Left lung (tissue), 10 donors: Measurements from ENCODE around the gene ESRRG. TPM values are rescaled to one million over a fixed set of nuclear protein-coding genes. Genes with fewer than 3 reads are reported as not detected.

Experiments
- ATAC-seq: fragments of 200-7000 bp; cut with Tn5 transposase; one replicate; pipeline ENCODE4 v1.9.1; 2020; ENCODE audit warnings: moderate library complexity
- DNase-seq, 4 donors: peaks; one replicate each; pipeline ENCODE4 v3.0.0-alpha.2; 2013 to 2020
- H3K27ac ChIP-seq, 2 donors: fragments of 200-600 bp; sonication (generic) in 1 of 2; one replicate each; pipeline versions ENCODE4 v1.5.0 to v1.8.0; 2020 to 2021
- H3K27me3 ChIP-seq, 2 donors: fragments of 200-600 bp; sonication (generic) in 1 of 2; one replicate each; pipeline versions ENCODE4 v1.5.0 to v1.8.0; 2020 to 2021
- H3K36me3 ChIP-seq, 2 donors: fragments of 200-600 bp; sonication (generic) in 1 of 2; one replicate each; pipeline versions ENCODE4 v1.5.0 to v1.8.0; 2020 to 2021
- H3K4me1 ChIP-seq, 2 donors: fragments of 200-600 bp; one replicate each; pipeline ENCODE4 v1.8.0; 2021
- H3K4me3 ChIP-seq, 2 donors: fragments of 200-600 bp; sonication (generic) in 1 of 2; one replicate each; pipeline versions ENCODE4 v1.5.0 to v1.8.0; 2020 to 2021; ENCODE audit warnings: mild to moderate bottlenecking in 1 of 2
- H3K9me3 ChIP-seq, 2 donors: fragments of 200-600 bp; sonication (generic) in 1 of 2; one replicate each; pipeline versions ENCODE4 v1.5.0 to v1.8.0; 2020 to 2021
- CTCF ChIP-seq, 2 donors: fragments of 200-600 bp; sonication (generic) in 1 of 2; IDR thresholded peaks; one replicate each; pipeline versions ENCODE4 v1.5.0 to v1.8.0; 2021; ENCODE audit warnings: antibody characterized with exemption in 2 of 2
- intact Hi-C, 2 donors: fragments of 100-400 bp; cut with DNase I; formaldehyde crosslinking; loops; one replicate each; pipeline versions ENCODE4 v1.11.2 to v1.14.2; 2022
- polyA plus RNA-seq, 6 donors: library from polyadenylated mRNA; unstranded; fragments of 120-200 nt; gene quantifications; one replicate each; pipeline ENCODE4 v1.2.1, GENCODE V29; 2013; ENCODE audit not compliant: insufficient read length in 6 of 6
- total RNA-seq, 2 donors: library from RNA; stranded (reverse); fragmentation: NEBNext Ultra II Directional; extraction: Animal tissue kit (Norgen Biotek cat#: 25700); gene quantifications; one replicate each; pipeline ENCODE4 v1.2.1, GENCODE V29; 2021
- donor health status: DM: no; HTN: yes; CAD: no.
- donor health status: DM: no; HTN: no; CAD: no.

The ESRRG gene
- total and polyA plus RNA-seq, 8 donors: 0.29 to 2.3 (median 1.5) TPM

GRCh38 chr1:216643176-216643575, 80.1 kb downstream of the ESRRG start:
- intact Hi-C loops: no loop called here
- TF ChIP-seq CTCF (IDR thresholded peaks at IDR 0.05): no peak
- Histone ChIP-seq H3K4me1 (no peaks in the 10 kb centered on the region), H3K4me3 (no peak overlapping the region), H3K27me3 (no peaks in the 10 kb centered on the region), H3K9me3 (no peaks in the 10 kb centered on the region), H3K27ac (no peak overlapping the region), H3K36me3 (no peaks in the 10 kb centered on the region)
- DNase-seq: no peak
- ATAC-seq: no peak

- no peak for ATAC-seq
Measured at GRCh38 chr1:216641669-216642460, 81.4 kb downstream of the ESRRG start.

GRCh38 chr1:216640100-216640499, 83.1 kb downstream of the ESRRG start:
- no peak for TF ChIP-seq CTCF (IDR thresholded peaks at IDR 0.05)
- Histone ChIP-seq H3K4me3 (no peak overlapping the region), H3K27ac (no peak overlapping the region), H3K4me1 (no peaks in the 10 kb centered on the region), H3K36me3 (no peaks in the 10 kb centered on the region), H3K9me3 (no peaks in the 10 kb centered on the region), H3K27me3 (no peaks in the 10 kb centered on the region)
- no peak for DNase-seq
- no peak for ATAC-seq
- intact Hi-C loops: no loop called here

More at GRCh38 chr1:216641669-216642460, 81.4 kb downstream of the ESRRG start:
- DNase-seq: no peak
- H3K27ac ChIP-seq: no peak overlapping the region
- no peaks in the 10 kb centered on the region for H3K36me3 ChIP-seq
- intact Hi-C loops: no loop called here
- no peaks in the 10 kb centered on the region for H3K9me3 ChIP-seq
- no peaks in the 10 kb centered on the region for H3K27me3 ChIP-seq
- TF ChIP-seq CTCF (IDR thresholded peaks at IDR 0.05): no peak
- H3K4me1 ChIP-seq: no peaks in the 10 kb centered on the region
- no peak overlapping the region for H3K4me3 ChIP-seq

GRCh38 chr1:216632980-216633379, 90.2 kb downstream of the ESRRG start:
- no peak for TF ChIP-seq CTCF (IDR thresholded peaks at IDR 0.05)
- DNase-seq: no peak
- Histone ChIP-seq H3K27ac (no peak overlapping the region), H3K4me3 (no peak overlapping the region), H3K9me3 (no peaks in the 10 kb centered on the region), H3K27me3 (no peaks in the 10 kb centered on the region), H3K4me1 (no peaks in the 10 kb centered on the region), H3K36me3 (no peaks in the 10 kb centered on the region)
- intact Hi-C loops: no loop called here
- no peak for ATAC-seq

GRCh38 chr1:216630532-216630931, 92.7 kb downstream of the ESRRG start:
- intact Hi-C loops: no loop called here
- DNase-seq (no peak), ATAC-seq (no peak)
- Histone ChIP-seq H3K4me3 (no peak overlapping the region), H3K9me3 (no peaks in the 10 kb centered on the region), H3K4me1 (no peaks in the 10 kb centered on the region), H3K27me3 (no peaks in the 10 kb centered on the region), H3K36me3 (no peaks in the 10 kb centered on the region), H3K27ac (no peak overlapping the region)
- TF ChIP-seq CTCF (IDR thresholded peaks at IDR 0.05): no peak
